PC-3 (cell line): Measurements from ENCODE around the gene PSMA5. TPM values are rescaled to one million over a fixed set of nuclear protein-coding genes. Genes with fewer than 3 reads are reported as not detected.

Source experiments
- ATAC-seq: fragments of 200-7000 bp; cut with Tn5 transposase; 2 replicates; pipeline ENCODE4 v1.9.1; 2020; ENCODE audit warnings: mild to moderate bottlenecking, moderate library complexity
- BruUV-seq: library from RNA; stranded (reverse); fragments of 400-500 nt; replicated peaks from 2 replicates; lab custom pipeline; 2021; lab: Mats Ljungman, UMichigan
- CTCF ChIA-PET: fragments of 300-600 bp; sonication (Branson Sonifier 250); formaldehyde crosslinking; loops from one replicate; lab custom pipeline; 2022; ENCODE audit warnings: antibody characterized with exemption; lab: Charles Lee
- POLR2A ChIA-PET: fragments of 300-600 bp; sonication (Branson Sonifier 250); formaldehyde crosslinking; loops from one replicate; lab custom pipeline; 2022; ENCODE audit warnings: antibody characterized with exemption; ENCODE audit not compliant: unreplicated experiment; lab: Charles Lee
- DNase-seq: peaks from one replicate; pipeline ENCODE4 v3.0.0-alpha.2; 2015
- H2AFZ ChIP-seq: fragments of 300-600 bp; sonication (generic); 2 replicates; pipeline ENCODE4 v1.6.0; 2016; ENCODE audit warnings: antibody characterized with exemption, low read length
- H3F3A ChIP-seq: fragments of 300-600 bp; sonication (generic); one replicate; pipeline ENCODE4 v1.6.0; 2017; ENCODE audit warnings: antibody characterized with exemption, low read length, control low read depth, mild to moderate bottlenecking; ENCODE audit not compliant: unreplicated experiment
- H3K27ac ChIP-seq: fragments of 300-600 bp; sonication (generic); 2 replicates; pipeline ENCODE4 v1.5.1; 2016; ENCODE audit warnings: mild to moderate bottlenecking, low read length
- H3K27me3 ChIP-seq: fragments of 300-600 bp; sonication (generic); 2 replicates; pipeline ENCODE4 v1.6.1; 2016; ENCODE audit warnings: low read length, mixed read lengths
- H3K36me3 ChIP-seq: fragments of 300-600 bp; sonication (generic); 2 replicates; pipeline ENCODE4 v1.6.1; 2016; ENCODE audit warnings: low read depth, mixed run types, low read length, mixed read lengths
- H3K4me1 ChIP-seq: fragments of 300-600 bp; sonication (generic); 2 replicates; pipeline ENCODE4 v1.5.1; 2016; ENCODE audit warnings: low read length; ENCODE audit not compliant: insufficient read depth
- H3K4me2 ChIP-seq: fragments of 300-600 bp; sonication (generic); 2 replicates; pipeline ENCODE4 v1.6.0; 2016; ENCODE audit warnings: low read length
- H3K4me3 ChIP-seq: fragments of 300-600 bp; sonication (generic); 2 replicates; pipeline ENCODE4 v1.5.1; 2016; ENCODE audit warnings: mild to moderate bottlenecking, low read length, mixed read lengths
- H3K79me2 ChIP-seq: fragments of 300-600 bp; sonication (generic); 2 replicates; pipeline ENCODE4 v1.6.1; 2017; ENCODE audit warnings: low read length, mixed read lengths
- H3K9ac ChIP-seq: fragments of 300-600 bp; sonication (generic); 2 replicates; pipeline ENCODE4 v1.6.0; 2016; ENCODE audit warnings: mild to moderate bottlenecking, low read length
- H3K9me2 ChIP-seq: fragments of 300-600 bp; sonication (generic); replicated peaks from 2 replicates; pipeline ENCODE4 v1.6.1; 2016; ENCODE audit warnings: mixed run types, low read length, mixed read lengths
- H3K9me3 ChIP-seq: fragments of 300-600 bp; sonication (generic); 2 replicates; pipeline ENCODE4 v1.6.1; 2016; ENCODE audit warnings: low read length, mixed read lengths
- H4K20me1 ChIP-seq: fragments of 300-600 bp; sonication (generic); 2 replicates; pipeline ENCODE4 v1.6.1; 2016; ENCODE audit warnings: low read length, mixed read lengths
- EZH2 ChIP-seq: fragments of 300-600 bp; sonication (generic); IDR thresholded peaks from one replicate; pipeline ENCODE4 v1.6.1; 2017; ENCODE audit warnings: antibody characterized with exemption, mild to moderate bottlenecking, low read length; ENCODE audit not compliant: unreplicated experiment
- EZH2phosphoT487 ChIP-seq: fragments of 300-600 bp; sonication (generic); IDR thresholded peaks from 2 replicates; pipeline ENCODE4 v1.6.1; 2018; ENCODE audit warnings: mild to moderate bottlenecking, antibody characterized with exemption, low read length, borderline replicate concordance
- intact Hi-C: fragments of 100-400 bp; cut with micrococcal nuclease; formaldehyde crosslinking; loops from 2 replicates; pipeline ENCODE4 v1.9.0; 2023
- total RNA-seq: library from RNA; depleted of rRNA; stranded (reverse); fragments of >200 nt; gene quantifications from 2 replicates; pipeline ENCODE4 v1.2.3, GENCODE V29; 2014
- TF ChIP-seq, protein P1 (sequence below): fragments of 300-600 bp; sonication (generic); conservative IDR thresholded peaks from 2 replicates; pipeline ENCODE4 v1.5.1; 2017; ENCODE audit warnings: antibody characterized with exemption, low read depth, mild to moderate bottlenecking, low read length

Gene PSMA5
- total RNA-seq, 1 experiment from 2014 or later: 86.9 TPM

DNA sequence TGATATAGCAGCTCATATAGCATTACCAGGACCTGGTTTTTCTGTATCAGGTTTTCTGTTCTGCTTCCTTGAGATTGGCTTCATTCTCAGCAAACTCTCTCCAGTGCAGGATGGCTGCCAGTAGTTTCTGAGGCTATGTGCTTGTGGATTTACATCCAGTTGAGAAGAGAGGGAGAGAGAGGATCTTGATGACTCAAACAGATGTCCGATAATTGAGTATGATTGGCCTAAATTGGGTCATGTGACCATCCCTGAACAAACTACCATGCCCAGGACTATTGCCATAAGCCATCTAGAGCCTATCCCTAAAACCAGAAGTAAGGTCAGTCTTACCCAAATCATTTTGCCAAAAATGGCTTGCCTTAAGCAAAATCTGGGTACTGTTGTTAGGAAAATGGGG, 18.1 kb upstream of the PSMA5 start:
- Histone ChIP-seq H3K9me2 (no peaks in the 10 kb centered on the region), H3F3A (no peaks in the 10 kb centered on the region), H3K27ac (no peak overlapping the region), H3K79me2 (no peaks in the 10 kb centered on the region), H3K4me3 (no peak overlapping the region), H3K9me3 (no peaks in the 10 kb centered on the region), H3K9ac (no peak overlapping the region), H3K27me3 (peaks cover 17% of the 10 kb centered on the region), H3K4me2 (no peak overlapping the region), H2AFZ (no peak overlapping the region), H3K36me3 (no peaks in the 10 kb centered on the region), H4K20me1 (no peaks in the 10 kb centered on the region), H3K4me1 (0 out of 2 replicates have a peak, but pooled peaks cover 5% of the 10 kb centered on the region)
- ChIA-PET CTCF (no interaction called here), POLR2A (no interaction called here)
- ATAC-seq (no peak), DNase-seq (no peak)
- no TSS peak for BruUV-seq
- intact Hi-C loops: no loop called here
- TF ChIP-seq EZH2: no peak
- TF ChIP-seq, protein P1, sequence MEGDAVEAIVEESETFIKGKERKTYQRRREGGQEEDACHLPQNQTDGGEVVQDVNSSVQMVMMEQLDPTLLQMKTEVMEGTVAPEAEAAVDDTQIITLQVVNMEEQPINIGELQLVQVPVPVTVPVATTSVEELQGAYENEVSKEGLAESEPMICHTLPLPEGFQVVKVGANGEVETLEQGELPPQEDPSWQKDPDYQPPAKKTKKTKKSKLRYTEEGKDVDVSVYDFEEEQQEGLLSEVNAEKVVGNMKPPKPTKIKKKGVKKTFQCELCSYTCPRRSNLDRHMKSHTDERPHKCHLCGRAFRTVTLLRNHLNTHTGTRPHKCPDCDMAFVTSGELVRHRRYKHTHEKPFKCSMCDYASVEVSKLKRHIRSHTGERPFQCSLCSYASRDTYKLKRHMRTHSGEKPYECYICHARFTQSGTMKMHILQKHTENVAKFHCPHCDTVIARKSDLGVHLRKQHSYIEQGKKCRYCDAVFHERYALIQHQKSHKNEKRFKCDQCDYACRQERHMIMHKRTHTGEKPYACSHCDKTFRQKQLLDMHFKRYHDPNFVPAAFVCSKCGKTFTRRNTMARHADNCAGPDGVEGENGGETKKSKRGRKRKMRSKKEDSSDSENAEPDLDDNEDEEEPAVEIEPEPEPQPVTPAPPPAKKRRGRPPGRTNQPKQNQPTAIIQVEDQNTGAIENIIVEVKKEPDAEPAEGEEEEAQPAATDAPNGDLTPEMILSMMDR: no peak
- no peak for TF ChIP-seq EZH2phosphoT487

DNA sequence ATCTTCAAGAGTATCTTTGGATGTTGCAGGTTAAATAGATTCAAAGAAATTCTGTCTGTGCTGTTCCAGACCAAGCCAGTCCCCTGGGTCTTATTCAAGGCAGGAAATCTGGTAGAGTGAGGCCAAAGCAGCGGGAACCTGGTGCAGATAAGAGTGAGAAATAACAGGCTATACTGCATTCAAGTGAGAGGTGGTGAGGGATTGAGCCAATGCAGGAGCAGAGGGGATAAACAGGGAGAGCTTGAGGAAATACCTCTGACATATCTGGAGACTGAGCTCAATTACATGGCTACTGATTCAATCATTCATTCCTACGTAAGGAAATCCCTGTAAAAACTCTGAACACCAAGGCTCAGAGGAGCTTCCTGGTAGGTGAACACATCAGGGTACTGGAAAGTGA, 17.2 kb upstream of the PSMA5 start:
- POLR2A ChIA-PET: no interaction called here
- no peaks in the 10 kb centered on the region for H3K9me2 ChIP-seq
- H3K27ac ChIP-seq: no peak overlapping the region
- H3K4me1 ChIP-seq: peaks cover 12% of the 10 kb centered on the region; the same call in 1 of the 2 replicates
- no peak overlapping the region for H3K4me2 ChIP-seq
- H3K9ac ChIP-seq: no peak overlapping the region
- no peaks in the 10 kb centered on the region for H3K9me3 ChIP-seq
- no peak overlapping the region for H3K4me3 ChIP-seq
- ATAC-seq (no peak), DNase-seq (no peak)
- no TSS peak for BruUV-seq
- no peaks in the 10 kb centered on the region for H3F3A ChIP-seq
- H3K27me3 ChIP-seq: peaks cover 17% of the 10 kb centered on the region
- no peaks in the 10 kb centered on the region for H3K79me2 ChIP-seq
- H4K20me1 ChIP-seq: no peaks in the 10 kb centered on the region
- CTCF ChIA-PET: no interaction called here
- no peaks in the 10 kb centered on the region for H3K36me3 ChIP-seq
- no peak overlapping the region for H2AFZ ChIP-seq
- intact Hi-C loops: no loop called here
- TF ChIP-seq, protein P1: no peak
- TF ChIP-seq EZH2: no peak
- TF ChIP-seq EZH2phosphoT487: no peak

DNA sequence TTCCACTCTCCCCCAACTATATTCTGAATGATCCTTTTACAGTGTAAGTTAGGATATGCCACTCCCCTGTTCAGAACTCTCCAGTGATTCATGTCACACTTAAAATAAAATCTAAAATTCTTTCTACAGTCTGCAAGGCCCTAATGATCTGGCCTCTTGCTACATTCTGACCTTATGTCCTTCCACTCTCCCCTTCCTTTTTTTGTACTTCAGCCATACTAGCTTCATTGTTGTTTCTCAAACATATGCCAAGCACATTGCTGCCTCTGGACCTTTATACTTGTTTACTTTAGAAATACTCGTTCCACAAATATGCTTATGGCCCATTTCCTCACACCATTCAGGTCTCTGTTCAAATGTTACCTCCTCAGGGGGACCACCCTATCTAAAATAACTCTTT, 14.8 kb upstream of the PSMA5 start:
- no peak overlapping the region for H3K27ac ChIP-seq
- CTCF ChIA-PET: no interaction called here
- no peaks in the 10 kb centered on the region for H3K36me3 ChIP-seq

More for the DNA sequence above, 14.8 kb upstream of the PSMA5 start:
- intact Hi-C loops: no loop called here
- H3K27me3 ChIP-seq: peaks cover 13% of the 10 kb centered on the region
- H3K9me2 ChIP-seq: no peaks in the 10 kb centered on the region
- no peaks in the 10 kb centered on the region for H3K79me2 ChIP-seq
- DNase-seq (peak; percentile 15), ATAC-seq (peak; percentile 31)
- BruUV-seq: no TSS peak
- no peak overlapping the region for H2AFZ ChIP-seq
- no peak overlapping the region for H3K4me2 ChIP-seq
- no peak overlapping the region for H3K9ac ChIP-seq
- H3K4me3 ChIP-seq: no peak overlapping the region
- POLR2A ChIA-PET: no interaction called here
- TF ChIP-seq EZH2phosphoT487 (no peak), EZH2 (no peak)
- TF ChIP-seq, protein P1: no peak
- H4K20me1 ChIP-seq: no peaks in the 10 kb centered on the region
- H3K4me1 ChIP-seq: peaks cover 12% of the 10 kb centered on the region; the same call in 1 of the 2 replicates
- H3F3A ChIP-seq: no peaks in the 10 kb centered on the region
- no peaks in the 10 kb centered on the region for H3K9me3 ChIP-seq
